Breast epithelium (tissue), 4 donors: ENCODE data around the gene CENPX. TPM values are rescaled to one million over a fixed set of nuclear protein-coding genes. Genes with fewer than 3 reads are reported as not detected.
A peak's percentile ranks its signal among the peaks of the same experiment; 100 is the strongest.

Source experiments
- DNase-seq, 2 donors: peaks; one replicate each; pipeline ENCODE4 v3.0.0-alpha.2; 2019; ENCODE audit warnings: low spot score in 2 of 2
- H3K27ac ChIP-seq, 2 donors: fragments of 200-600 bp; sonication (generic) in 1 of 2; one replicate each; pipeline ENCODE4 v1.5.1; 2016 to 2019; ENCODE audit warnings: mild to moderate bottlenecking in 1 of 2
- H3K27me3 ChIP-seq, 2 donors: fragments of 200-600 bp; sonication (generic) in 1 of 2; one replicate each; pipeline versions ENCODE4 v1.5.1 to v1.6.0; 2017 to 2019; ENCODE audit warnings: control low read depth in 1 of 2, mild to moderate bottlenecking in 1 of 2
- H3K36me3 ChIP-seq: fragments of 200-600 bp; one replicate; pipeline ENCODE4 v1.5.1; 2019
- H3K4me1 ChIP-seq, 2 donors: fragments of 200-600 bp; sonication (generic); one replicate each; pipeline ENCODE4 v1.5.1; 2016 to 2019; ENCODE audit warnings: control low read depth in 1 of 2
- H3K4me3 ChIP-seq, 3 donors: fragments of 200-600 bp; sonication (generic); 1 replicate in 2 of 3; 2 replicates in 1 of 3; pipeline ENCODE4 v1.5.1; 2016 to 2019; ENCODE audit warnings: mild to moderate bottlenecking in 3 of 3, moderate library complexity in 2 of 3
- H3K9me3 ChIP-seq, 2 donors: fragments of 200-600 bp; sonication (generic) in 1 of 2; one replicate each; pipeline ENCODE4 v1.5.1; 2016 to 2019; ENCODE audit warnings: control low read depth in 1 of 2
- CTCF ChIP-seq, 3 donors: fragments of 450-650 bp; IDR thresholded peaks; one replicate each; pipeline ENCODE4 v1.5.1; 2016 to 2017; ENCODE audit warnings: antibody characterized with exemption in 3 of 3, mild to moderate bottlenecking in 3 of 3, moderate library complexity in 3 of 3
- POLR2A ChIP-seq: fragments of 450-650 bp; IDR thresholded peaks from one replicate; pipeline ENCODE4 v1.6.1; 2016; ENCODE audit warnings: antibody characterized with exemption, mild to moderate bottlenecking, moderate library complexity
- POLR2AphosphoS5 ChIP-seq, 3 donors: sonication (generic); formaldehyde crosslinking; IDR thresholded peaks; one replicate each; pipeline ENCODE4 v1.6.1; 2017; ENCODE audit warnings: antibody characterized with exemption in 3 of 3
- intact Hi-C: fragments of 100-400 bp; cut with DNase I; formaldehyde crosslinking; loops from one replicate; pipeline ENCODE4 v1.15.1; 2023; ENCODE audit warnings: low total_unique reads
- total RNA-seq, 3 donors: library from RNA; depleted of rRNA; stranded (reverse); fragments of >200 nt; gene quantifications; one replicate each; pipeline ENCODE4 v1.1.0, GENCODE V29; 2016

Gene CENPX
- total RNA-seq, 3 donors from 2014 or later, result 79.5 to 94.7 (median 92.5) TPM

GRCh38 chr17:82021900-82022309 lies 773 bp downstream of the CENPX start:
- Histone ChIP-seq H3K9me3 (no peaks in the 10 kb centered on the region), H3K27me3 (no peaks in the 10 kb centered on the region), H3K4me1 (peaks cover 6 to 22% of the 10 kb centered on the region in 2 donors), H3K36me3 (no peaks in the 10 kb centered on the region), H3K27ac (peak overlapping the region; percentile 54 to 78), H3K4me3 (peak overlapping the region; percentile 85 to 90 (median 88))
- intact Hi-C loops, result loop anchor here (2.0 kb wide), 1 partner anchor 59 kb away; no protein-coding TSS in a partner anchor
- TF ChIP-seq POLR2A (no peak), POLR2AphosphoS5 (IDR thresholded peaks at IDR 0.05) (no peak), CTCF (IDR thresholded peaks at IDR 0.05) (no peak)
- no peak for DNase-seq

DNA sequence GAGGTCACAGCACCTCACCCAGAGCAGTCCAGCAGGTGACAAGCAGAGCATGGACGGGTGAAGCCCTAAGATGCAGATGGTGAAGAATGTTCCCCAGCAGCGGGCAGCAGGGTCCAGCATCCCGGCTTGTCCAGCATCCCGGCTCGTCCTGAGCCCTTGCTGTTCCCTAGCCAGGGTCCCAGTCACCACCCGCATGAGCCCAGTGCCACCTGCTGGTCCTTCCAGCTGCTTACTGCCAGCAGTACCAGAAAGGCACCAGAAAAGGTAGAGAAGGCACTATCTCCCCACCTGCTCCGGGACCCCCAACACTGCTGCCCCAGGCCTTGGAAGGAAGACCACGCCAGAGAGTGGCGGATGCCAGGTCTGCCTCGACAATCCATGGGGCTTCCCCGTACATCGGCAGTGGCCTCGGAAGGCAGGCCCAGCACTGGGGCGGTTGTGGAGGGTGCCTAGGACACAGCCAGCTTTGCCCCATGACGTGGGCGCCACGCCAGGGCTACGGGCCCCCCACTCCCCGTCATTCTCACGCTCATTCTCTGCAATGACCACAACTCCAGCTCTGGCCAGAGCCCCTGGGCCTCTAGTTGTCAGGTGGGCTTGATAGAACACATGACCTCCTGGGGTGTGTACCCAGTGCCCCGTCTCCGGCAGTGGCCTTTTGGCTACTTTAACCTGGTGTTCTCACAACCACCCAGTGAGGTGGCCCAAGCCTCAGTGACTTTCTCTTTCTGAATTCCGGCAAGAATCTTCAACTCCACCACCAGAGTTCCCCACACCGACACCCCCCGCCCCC lies 1.4 kb downstream of the CENPX start:
- H3K36me3 ChIP-seq, result no peaks in the 10 kb centered on the region
- DNase-seq, result peak; percentile 71 to 81
- peaks cover 6 to 22% of the 10 kb centered on the region in 2 donors for H3K4me1 ChIP-seq
- TF ChIP-seq POLR2A (no peak), CTCF (IDR thresholded peaks at IDR 0.05) (peak; percentile 51 to 83 (median 82)), POLR2AphosphoS5 (IDR thresholded peaks at IDR 0.05) (peak in 2 of 3 donors; percentile 21 to 51)
- peak overlapping the region; percentile 85 to 90 (median 88) for H3K4me3 ChIP-seq
- intact Hi-C loops, result no loop called here
- no peak overlapping the region for H3K27ac ChIP-seq
- H3K27me3 ChIP-seq, result no peaks in the 10 kb centered on the region
- H3K9me3 ChIP-seq, result no peaks in the 10 kb centered on the region

DNA sequence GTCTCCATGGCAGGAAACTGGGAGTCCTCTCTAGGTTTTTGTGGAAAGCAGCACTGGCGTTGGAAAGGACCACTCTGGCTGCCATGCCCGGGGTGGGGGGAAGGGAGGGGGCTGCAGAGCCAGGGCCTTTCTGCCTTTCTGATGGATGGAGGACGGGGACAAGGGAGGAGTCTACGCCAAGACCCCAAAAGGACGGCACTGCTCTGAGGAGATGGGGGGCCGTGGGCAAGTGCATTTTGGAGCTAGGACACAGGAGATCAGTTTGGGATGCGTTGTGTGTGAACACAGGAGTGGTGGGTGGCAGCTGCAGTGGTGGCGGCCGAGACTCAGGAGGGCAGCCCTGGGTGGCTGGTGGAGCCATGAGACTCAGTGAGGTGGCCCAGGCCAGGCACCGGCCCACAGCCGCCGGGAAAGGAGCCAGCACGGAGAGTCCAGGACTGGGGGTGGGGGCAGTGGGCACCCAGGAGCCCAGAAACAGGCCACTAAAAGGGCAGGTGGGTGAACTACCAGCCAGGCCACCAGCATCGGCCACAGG lies 2.0 kb downstream of the CENPX start:
- TF ChIP-seq POLR2A (no peak), POLR2AphosphoS5 (IDR thresholded peaks at IDR 0.05) (no peak), CTCF (IDR thresholded peaks at IDR 0.05) (no peak)
- H3K9me3 ChIP-seq, result no peaks in the 10 kb centered on the region
- no peaks in the 10 kb centered on the region for H3K36me3 ChIP-seq
- H3K27ac ChIP-seq, result no peak overlapping the region
- peaks cover 6 to 22% of the 10 kb centered on the region in 2 donors for H3K4me1 ChIP-seq
- intact Hi-C loops, result no loop called here
- no peaks in the 10 kb centered on the region for H3K27me3 ChIP-seq
- DNase-seq, result no peak
- H3K4me3 ChIP-seq, result no peak overlapping the region

DNA sequence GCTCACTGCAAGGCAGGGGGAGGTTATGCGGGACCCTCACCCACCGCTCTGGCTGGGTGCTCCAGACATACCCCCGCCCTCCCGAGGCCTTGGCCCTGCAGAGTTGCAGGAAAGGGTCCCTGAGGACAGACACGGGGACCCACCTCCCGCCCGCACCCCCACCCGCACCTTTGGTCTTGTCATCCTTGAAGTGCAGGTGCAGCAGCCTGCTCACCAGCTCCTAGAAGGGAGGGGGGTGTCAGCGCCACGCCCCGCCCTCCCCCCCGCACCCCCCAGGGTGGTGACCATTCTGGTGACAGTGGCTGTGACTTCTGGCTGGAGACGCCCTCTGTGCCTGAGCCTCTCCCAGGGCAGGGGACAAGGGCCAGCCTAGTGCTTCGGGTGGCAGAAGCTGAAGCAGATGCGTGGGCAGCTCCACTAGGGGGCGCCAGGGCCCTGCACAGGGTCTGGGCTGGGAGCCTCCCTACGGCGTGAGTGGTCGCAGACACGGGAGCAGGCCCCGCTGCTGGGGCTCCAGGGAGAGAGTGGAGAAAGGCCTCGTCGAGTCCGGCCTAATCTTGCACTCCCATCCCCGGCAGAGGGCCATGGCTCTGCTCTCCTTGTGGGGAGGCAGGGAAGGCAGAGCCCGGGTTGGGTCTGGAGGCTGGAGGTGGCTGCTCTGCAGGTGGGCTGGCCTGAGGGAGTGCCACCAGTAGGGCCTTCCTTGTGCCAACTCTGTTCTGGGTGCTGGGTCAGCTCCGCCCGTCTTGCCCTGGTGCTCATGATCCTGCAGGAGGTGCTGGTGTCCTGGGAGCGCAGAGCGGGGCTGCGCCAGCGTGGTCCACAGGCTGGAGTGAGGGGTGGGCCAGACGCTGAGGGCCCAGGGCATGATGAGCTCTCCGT lies 2.7 kb downstream of the CENPX start:
- Histone ChIP-seq H3K9me3 (no peaks in the 10 kb centered on the region), H3K27me3 (no peaks in the 10 kb centered on the region), H3K36me3 (no peaks in the 10 kb centered on the region), H3K4me3 (no peak overlapping the region), H3K27ac (no peak overlapping the region), H3K4me1 (peaks cover 6 to 22% of the 10 kb centered on the region in 2 donors)
- intact Hi-C loops, result no loop called here
- no peak for DNase-seq
- TF ChIP-seq CTCF (IDR thresholded peaks at IDR 0.05) (peak in 2 of 3 donors; percentile 9 to 44), POLR2A (no peak), POLR2AphosphoS5 (IDR thresholded peaks at IDR 0.05) (no peak)
